ENCODE data around the gene LCN10. TPM values are rescaled to one million over a fixed set of nuclear protein-coding genes. Genes with fewer than 3 reads are reported as not detected.

The LCN10 gene
- total and polyA plus RNA-seq, 2 of the 13 experiments (the other 11 are each of a cell fraction or from before 2014, with no cell fraction given) = 0.53 to 0.61 TPM

GRCh38 chr9:136693490-136694162 lies 49.1 kb downstream of the LCN10 start (continued):
- TF ChIP-seq ZNF484 (CRISPR knock-in tag; IDR thresholded peaks at IDR 0.05; ENCODE audit: borderline replicate concordance, low read depth) = no peak
- no peak for TF ChIP-seq RAD51 (IDR thresholded peaks at IDR 0.05; ENCODE audit: borderline replicate concordance)
- peak; percentile 93; the same call in 1 of the 2 replicates for TF ChIP-seq ZNF512B (CRISPR knock-in tag; IDR thresholded peaks at IDR 0.05; ENCODE audit: borderline replicate concordance)
- peak; percentile 82 for TF ChIP-seq PHF21A (CRISPR knock-in tag; IDR thresholded peaks at IDR 0.05)
- TF ChIP-seq ZNF597 (CRISPR knock-in tag; IDR thresholded peaks at IDR 0.05) = no peak
- no peak for TF ChIP-seq ARID2 (CRISPR knock-in tag; IDR thresholded peaks at IDR 0.05; ENCODE audit: borderline replicate concordance)
- TF ChIP-seq ZFP41 (CRISPR knock-in tag; IDR thresholded peaks at IDR 0.05; ENCODE audit: borderline replicate concordance) = no peak; the same call in 1 of the 2 replicates
- no peak for TF ChIP-seq POLR2A (IDR thresholded peaks at IDR 0.05; ENCODE audit: insufficient read depth in 1 of 2, low read depth in 2 of 2, low read length in 2 of 2)
- no peak for TF ChIP-seq ZNF253 (CRISPR knock-in tag; IDR thresholded peaks at IDR 0.05; ENCODE audit: borderline replicate concordance)
- TF ChIP-seq AHDC1 (CRISPR knock-in tag; IDR thresholded peaks at IDR 0.05; ENCODE audit: borderline replicate concordance) = peak; percentile 50; the same call in 1 of the 2 replicates
- TF ChIP-seq PAF1 (CRISPR knock-in tag; IDR thresholded peaks at IDR 0.05) = no peak
- no peak for TF ChIP-seq AKNA (CRISPR knock-in tag; IDR thresholded peaks at IDR 0.05; ENCODE audit: borderline replicate concordance)
- TF ChIP-seq KAT7 (CRISPR knock-in tag; IDR thresholded peaks at IDR 0.05; ENCODE audit: borderline replicate concordance) = no peak
- no peak for TF ChIP-seq ZNF468 (CRISPR knock-in tag; IDR thresholded peaks at IDR 0.05)
- TF ChIP-seq RFX1 (IDR thresholded peaks at IDR 0.05) = no peak
